Mesodermal cell (in vitro differentiated cells): ENCODE data around the gene WDR53.
"Not testable (repeated sequence)": the region's sequence is repeated elsewhere in the genome, so short reads cannot be mapped to it uniquely, and the experiment has no call there.

Experiments
- H3K27ac ChIP-seq: 2 replicates; pipeline ENCODE4 v1.7.0; 2013; ENCODE audit warnings: mild to moderate bottlenecking, low read depth, low read length, moderate library complexity; ENCODE audit not compliant: severe bottlenecking
- H3K36me3 ChIP-seq: 2 replicates; pipeline ENCODE4 v1.7.1; 2013; ENCODE audit warnings: mild to moderate bottlenecking, low read length, moderate library complexity; ENCODE audit not compliant: control insufficient read depth, insufficient read depth
- H3K4me1 ChIP-seq: one replicate; pipeline ENCODE4 v1.7.1; 2013; ENCODE audit warnings: mild to moderate bottlenecking, low read length; ENCODE audit not compliant: insufficient read depth, control insufficient read depth, poor library complexity, severe bottlenecking
- H3K4me3 ChIP-seq: 2 replicates; pipeline ENCODE4 v1.7.0; 2013; ENCODE audit warnings: low read length, control low read depth, mild to moderate bottlenecking; ENCODE audit not compliant: insufficient read depth, poor library complexity, severe bottlenecking; ENCODE audit errors: extremely low read depth
- H3K9me3 ChIP-seq: 2 replicates; pipeline ENCODE4 v1.7.1; 2013; ENCODE audit warnings: mild to moderate bottlenecking, low read length, moderate library complexity; ENCODE audit not compliant: control insufficient read depth
- WGBS, 2 experiments: methylation state at CpG; one replicate each; pipeline ENCODE4 v1.1.5; 2013; ENCODE audit warnings: missing lambda C conversion rate in 2 of 2; ENCODE audit not compliant: insufficient coverage in 2 of 2; 5-methylcytosine and 5-hydroxymethylcytosine counted together

Gene WDR53

DNA sequence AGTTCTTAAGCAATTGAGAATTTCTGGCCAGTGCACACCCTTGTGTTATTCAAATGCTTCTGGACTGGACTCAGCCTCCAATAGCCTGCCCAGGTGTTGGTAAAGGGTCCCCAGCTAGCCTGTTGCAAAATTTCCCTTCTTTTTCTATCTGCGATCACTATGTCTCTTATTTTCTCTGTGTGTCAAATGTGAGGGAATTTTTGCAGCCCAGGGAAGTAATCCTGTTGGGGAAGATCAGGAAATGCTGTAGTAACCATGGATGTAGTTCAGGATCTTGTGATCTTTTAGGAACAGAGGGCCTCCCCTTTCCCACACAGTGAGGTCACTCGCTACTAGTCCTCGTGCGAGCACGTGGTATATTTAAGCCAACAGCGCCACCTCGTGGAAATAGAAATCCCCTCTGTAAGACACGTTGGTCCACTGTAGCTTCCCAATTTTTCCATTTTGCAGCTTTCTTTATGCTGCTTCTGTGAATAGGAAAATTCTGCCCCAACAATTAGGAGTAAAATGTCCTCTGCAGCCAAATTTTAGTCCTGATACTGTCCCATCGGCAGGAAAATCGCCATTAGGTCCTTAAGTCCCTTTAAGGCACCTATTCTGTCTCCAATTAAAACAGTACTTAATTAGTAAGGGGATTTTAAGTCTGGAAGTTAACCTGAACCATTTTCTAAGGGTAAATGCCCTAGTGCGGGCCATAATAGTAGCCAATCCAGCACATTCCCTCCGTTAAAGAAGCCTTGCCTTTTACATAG, 49.2 kb downstream of the WDR53 start:
- no peaks in the 10 kb centered on the region for H3K36me3 ChIP-seq
- H3K4me3 ChIP-seq: no peak overlapping the region
- no peak overlapping the region for H3K27ac ChIP-seq
- H3K4me1 ChIP-seq: no peaks in the 10 kb centered on the region
- WGBS, 2 experiments: 45 to 47% methylated on average over 6 to 7 of the region's 12 CpGs
- peaks cover 49% of the 10 kb centered on the region for H3K9me3 ChIP-seq

DNA sequence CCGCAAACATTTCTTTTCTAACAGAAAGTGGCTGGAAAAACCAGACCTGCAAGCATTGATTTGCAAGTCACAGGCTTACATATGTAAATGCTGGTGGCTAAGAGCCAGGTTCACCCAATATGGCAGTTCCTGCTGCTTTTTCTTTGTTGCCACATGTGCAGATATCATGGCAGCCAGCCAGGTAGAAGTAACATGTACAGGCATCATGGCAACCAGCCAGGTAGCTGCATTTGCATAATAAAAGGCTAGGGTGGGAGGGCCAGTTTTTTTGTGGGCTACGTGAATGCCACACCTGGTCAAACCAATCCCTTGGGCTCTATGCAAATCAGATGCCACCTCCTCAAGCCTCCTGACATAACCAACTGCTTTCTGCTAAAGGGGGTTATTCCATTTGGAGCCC, 50.4 kb downstream of the WDR53 start:
- no peak overlapping the region for H3K4me3 ChIP-seq
- H3K36me3 ChIP-seq: no peaks in the 10 kb centered on the region
- peaks cover 49% of the 10 kb centered on the region for H3K9me3 ChIP-seq
- 100% methylated on average over 1 of the region's 2 CpGs for WGBS, 2 experiments
- H3K27ac ChIP-seq: no peak overlapping the region
- peaks cover 4% of the 10 kb centered on the region for H3K4me1 ChIP-seq

DNA sequence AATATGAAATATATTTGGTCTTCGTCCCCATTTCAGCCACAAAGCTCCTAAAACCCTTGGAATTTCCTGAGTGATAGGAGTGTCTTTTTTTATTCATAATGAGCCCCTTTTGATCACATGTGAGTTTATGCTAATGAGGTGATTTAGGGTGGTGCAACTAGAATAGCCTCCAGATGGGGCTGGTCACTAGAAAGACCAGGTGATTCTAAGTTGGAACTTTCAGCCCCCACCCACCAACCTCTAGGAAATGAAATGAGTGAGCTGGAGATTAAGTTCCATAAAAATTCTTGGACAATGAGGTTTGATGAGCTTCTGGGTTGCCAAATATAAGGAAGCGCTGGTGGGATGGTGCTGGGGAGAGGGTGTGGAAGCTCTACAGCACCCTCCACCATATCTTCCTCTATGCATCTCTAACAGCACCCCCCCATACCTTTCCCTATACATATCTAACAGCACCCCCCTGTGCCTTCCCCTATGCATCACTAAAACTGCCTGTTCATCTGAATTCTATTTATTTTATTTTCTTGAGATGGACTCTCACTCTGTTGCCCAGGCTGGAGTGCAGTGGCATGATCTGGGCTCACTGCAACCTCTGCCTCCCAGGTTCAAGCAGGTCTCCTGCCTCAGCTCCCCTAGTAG, 51.1 kb downstream of the WDR53 start:
- peaks cover 4% of the 10 kb centered on the region for H3K4me1 ChIP-seq
- no CpG with 5 or more reads among the region's 2 CpGs for WGBS, 2 experiments
- H3K36me3 ChIP-seq: no peaks in the 10 kb centered on the region
- peaks cover 47% of the 10 kb centered on the region for H3K9me3 ChIP-seq
- no peak overlapping the region for H3K4me3 ChIP-seq
- H3K27ac ChIP-seq: no peak overlapping the region

DNA sequence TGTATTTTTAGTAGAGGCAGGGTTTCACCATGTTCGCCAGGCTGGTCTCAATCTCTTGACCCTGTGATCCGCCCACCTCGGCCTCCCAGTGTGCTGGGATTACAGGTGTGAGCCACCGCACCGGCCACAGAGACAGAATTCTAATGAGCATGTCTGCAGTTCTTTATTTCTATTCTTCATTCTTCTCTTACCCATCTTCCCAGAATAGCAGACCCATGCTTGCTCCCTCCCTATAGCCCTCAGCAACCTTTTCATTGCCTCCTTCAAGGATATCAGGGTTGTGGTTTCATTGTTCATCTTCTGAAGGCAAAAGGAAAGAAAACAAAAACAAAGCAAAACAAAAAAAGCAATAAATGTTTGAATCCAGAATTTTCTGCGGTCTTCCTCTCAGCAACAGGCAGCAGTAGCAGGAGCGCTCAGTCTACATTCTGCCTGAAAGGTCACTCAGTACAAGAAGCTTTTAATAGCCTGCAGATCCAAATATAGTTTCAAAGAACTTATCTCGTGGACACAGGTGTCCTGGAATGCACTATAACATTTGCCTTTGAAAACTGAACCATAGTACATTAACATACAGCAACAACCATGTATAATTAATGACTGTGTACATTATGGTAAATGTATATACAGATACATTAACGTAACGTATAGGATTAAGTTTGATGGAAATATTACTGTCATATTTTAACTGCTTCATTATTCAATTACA, 53.3 kb downstream of the WDR53 start, which contains the start of gene SMCO1:
Gene SMCO1, minus strand, starts transcription at position 434 of the 709 bp plus-strand sequence. Its CDS starts 137 bp downstream, at position 297.
- Histone ChIP-seq H3K36me3 (no peaks in the 10 kb centered on the region), H3K9me3 (peaks cover 32% of the 10 kb centered on the region), H3K4me3 (no peak within 1 kb of the TSS), H3K4me1 (peaks cover 4% of the 10 kb centered on the region), H3K27ac (no peak within 1 kb of the TSS)
- WGBS, 2 experiments: 88 to 96% methylated on average over 7 of the region's 10 CpGs

DNA sequence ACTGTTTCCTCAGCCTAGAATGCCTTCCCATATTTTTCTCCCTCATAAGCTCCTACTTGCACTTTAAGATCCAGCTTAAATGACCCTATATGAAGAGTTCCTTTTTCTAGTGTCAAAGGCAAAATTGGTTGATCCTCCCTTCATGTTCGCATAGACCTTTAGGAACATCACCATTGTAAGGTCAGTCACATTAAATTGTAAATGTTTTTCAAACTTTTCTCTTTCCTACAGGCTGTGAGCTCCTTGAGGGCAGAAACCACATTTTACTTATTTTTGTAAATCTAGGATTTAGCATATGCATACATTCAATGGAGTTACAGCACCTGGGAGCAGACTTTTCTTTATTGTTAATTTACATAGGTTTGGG, 54.0 kb downstream of the WDR53 start:
- Histone ChIP-seq H3K9me3 (peaks cover 24% of the 10 kb centered on the region), H3K4me3 (no peak overlapping the region), H3K27ac (no peak overlapping the region), H3K36me3 (no peaks in the 10 kb centered on the region), H3K4me1 (peaks cover 4% of the 10 kb centered on the region)
- WGBS, 2 experiments: 100% methylated on average over 1 of the region's 1 CpG; no CpG with 5 or more reads in 1 of the 2 experiments

DNA sequence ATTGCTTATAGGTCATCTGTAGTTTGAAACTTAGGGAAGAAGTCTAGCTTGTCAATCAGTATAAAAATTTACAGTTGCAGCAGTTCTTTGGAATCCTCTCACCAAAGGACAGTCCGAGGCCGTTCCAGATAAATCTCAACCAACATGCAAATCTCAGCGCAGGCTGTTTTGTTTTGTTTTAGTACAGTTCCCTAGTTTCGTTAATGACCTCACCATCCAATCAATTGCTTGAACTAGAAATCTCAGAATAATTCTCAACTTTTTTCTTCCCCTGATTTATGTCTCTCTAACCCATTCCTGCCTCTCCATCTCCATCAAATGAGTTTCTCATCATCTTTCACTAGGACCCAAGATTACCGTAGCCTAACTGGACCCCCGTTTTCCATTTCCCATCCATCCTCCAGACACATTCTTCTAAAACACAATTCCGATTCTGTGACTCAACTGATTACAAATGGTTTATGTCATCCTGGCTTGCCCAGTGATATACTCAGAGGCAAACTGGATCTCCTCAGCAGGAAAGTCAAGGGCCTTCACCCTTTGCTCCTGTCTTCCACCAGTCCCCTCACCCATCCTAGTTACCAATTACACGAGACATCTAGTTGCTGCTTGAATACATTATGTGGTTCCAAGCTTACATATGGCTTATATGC, 54.5 kb downstream of the WDR53 start:
- no peak overlapping the region for H3K27ac ChIP-seq

DNA sequence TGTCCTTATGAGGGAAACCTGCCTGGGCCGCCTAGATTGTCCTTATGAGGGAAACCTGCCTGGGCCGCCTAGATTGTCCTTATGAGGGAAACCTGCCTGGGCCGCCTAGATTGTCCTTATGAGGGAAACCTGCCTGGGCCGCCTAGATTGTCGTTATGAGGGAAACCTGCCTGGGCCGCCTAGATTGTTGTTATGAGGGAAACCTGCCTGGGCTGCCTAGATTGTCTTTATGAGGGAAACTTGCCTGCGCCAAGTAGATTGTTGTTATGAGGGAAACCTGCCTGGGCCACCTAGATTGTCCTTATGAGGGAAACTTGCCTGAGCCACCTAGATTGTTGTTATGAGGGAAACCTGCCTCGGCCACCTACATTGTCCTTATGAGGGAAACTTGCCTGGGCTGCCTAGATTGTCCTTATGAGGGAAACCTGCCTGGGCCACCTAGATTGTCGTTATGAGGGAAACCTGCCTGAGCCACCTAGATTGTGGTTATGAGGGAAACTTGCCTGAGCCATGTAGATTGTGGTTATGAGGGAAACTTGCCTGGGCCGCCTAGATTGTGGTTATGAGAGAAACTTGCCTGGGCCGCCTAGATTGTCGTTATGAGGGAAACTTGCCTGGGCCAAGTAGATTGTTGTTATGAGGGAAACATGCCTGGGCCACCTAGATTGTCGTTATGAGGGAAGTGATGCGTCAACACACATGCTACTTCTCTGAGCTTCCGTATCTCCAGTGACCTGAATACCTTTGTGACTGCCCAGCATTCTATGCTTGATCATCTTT, 56.5 kb downstream of the WDR53 start:
- H3K9me3 ChIP-seq: peaks cover 11% of the 10 kb centered on the region

More for the DNA sequence above, 54.5 kb downstream of the WDR53 start:
- Histone ChIP-seq H3K4me1 (peaks cover 4% of the 10 kb centered on the region), H3K36me3 (no peaks in the 10 kb centered on the region), H3K4me3 (no peak overlapping the region), H3K9me3 (peaks cover 20% of the 10 kb centered on the region)
- WGBS, 2 experiments: 90% methylated on average over 6 to 7 of the region's 8 CpGs

DNA sequence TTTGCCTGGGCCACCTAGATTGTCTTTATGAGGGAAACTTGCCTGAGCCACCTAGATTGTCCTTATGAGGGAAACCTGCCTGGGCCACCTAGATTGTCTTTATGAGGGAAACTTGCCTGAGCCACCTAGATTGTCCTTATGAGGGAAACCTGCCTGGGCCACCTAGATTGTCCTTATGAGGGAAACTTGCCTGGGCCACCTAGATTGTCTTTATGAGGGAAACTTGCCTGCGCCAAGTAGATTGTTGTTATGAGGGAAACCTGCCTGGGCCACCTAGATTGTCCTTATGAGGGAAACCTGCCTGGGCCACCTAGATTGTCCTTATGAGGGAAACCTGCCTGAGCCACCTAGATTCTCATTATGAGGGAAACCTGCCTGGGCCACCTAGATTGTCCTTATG, 57.2 kb downstream of the WDR53 start:
- WGBS, 2 experiments: 100% methylated on average over 1 of the region's 1 CpG

More for the DNA sequence above, 56.5 kb downstream of the WDR53 start:
- H3K36me3 ChIP-seq, H3K4me3 ChIP-seq, H3K4me1 ChIP-seq, H3K27ac ChIP-seq: not testable (repeated sequence)
- 93% methylated on average over 13 of the region's 15 CpGs for WGBS, 2 experiments

DNA sequence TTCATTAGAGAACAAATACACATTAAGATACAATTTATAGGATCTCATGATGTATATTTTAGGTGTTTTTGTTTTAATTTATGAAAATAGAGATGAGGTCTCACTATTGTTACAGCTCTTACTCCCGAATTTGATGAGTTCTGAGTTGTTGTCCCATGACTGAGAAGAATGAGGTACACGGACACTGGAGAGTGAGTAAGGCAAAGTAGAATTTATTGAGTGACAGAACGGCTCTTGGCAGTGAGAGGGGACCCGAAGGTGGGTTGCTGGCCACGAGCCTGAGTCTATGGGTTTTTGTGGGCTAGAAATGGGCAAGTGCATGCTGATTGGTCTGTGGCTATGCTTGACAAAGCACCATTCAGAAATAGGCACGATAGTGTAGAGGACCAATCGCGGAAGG, 61.7 kb downstream of the WDR53 start:
- peaks cover 6% of the 10 kb centered on the region for H3K4me1 ChIP-seq
- peaks cover 11% of the 10 kb centered on the region for H3K9me3 ChIP-seq
- no peak overlapping the region for H3K4me3 ChIP-seq
- H3K36me3 ChIP-seq: no peaks in the 10 kb centered on the region
- H3K27ac ChIP-seq: no peak overlapping the region
- WGBS, 2 experiments: 91 to 93% methylated on average over 8 of the region's 8 CpGs

More for the DNA sequence above, 57.2 kb downstream of the WDR53 start:
- H3K4me1 ChIP-seq, H3K27ac ChIP-seq, H3K36me3 ChIP-seq, H3K4me3 ChIP-seq: not testable (repeated sequence)
- peaks cover 12% of the 10 kb centered on the region for H3K9me3 ChIP-seq

DNA sequence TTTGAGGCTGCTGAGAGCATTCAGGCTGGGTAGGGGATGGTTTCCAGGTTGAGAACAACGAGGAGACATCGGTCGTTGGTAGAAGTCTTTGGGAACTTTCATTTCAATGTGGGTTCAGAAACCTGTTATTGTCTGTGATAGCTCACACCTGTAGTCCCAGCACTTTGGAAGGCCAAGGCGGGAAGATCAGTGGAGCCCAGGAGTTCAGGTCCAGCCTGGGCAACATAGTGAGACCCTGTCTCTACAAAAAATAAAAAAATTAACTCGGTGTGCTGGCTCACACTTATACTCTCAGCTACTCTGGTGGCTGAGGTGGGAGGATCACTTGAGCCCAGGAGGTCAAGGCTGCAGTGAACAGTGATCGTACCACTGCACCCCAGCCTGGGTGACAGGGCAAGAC, 63.8 kb downstream of the WDR53 start:
- WGBS, 2 experiments: 97 to 100% methylated on average over 5 to 6 of the region's 6 CpGs
- Histone ChIP-seq H3K9me3 (peaks cover 11% of the 10 kb centered on the region), H3K4me1 (peaks cover 8% of the 10 kb centered on the region), H3K4me3 (no peak overlapping the region), H3K27ac (no peak overlapping the region), H3K36me3 (peaks cover 12% of the 10 kb centered on the region)
